ES-I3 (cell line): ENCODE data around the gene TMEM72.

Experiments
- H3K36me3 ChIP-seq: 2 replicates; pipeline ENCODE4 v1.6.1; 2013; ENCODE audit warnings: mild to moderate bottlenecking, low read length, control low read depth, moderate library complexity; ENCODE audit not compliant: insufficient read depth
- H3K4me1 ChIP-seq: 2 replicates; pipeline ENCODE4 v1.6.1; 2013; ENCODE audit warnings: mild to moderate bottlenecking, control low read depth, low read length; ENCODE audit not compliant: insufficient read depth
- H3K9ac ChIP-seq: 2 replicates; pipeline ENCODE4 v1.6.1; 2013; ENCODE audit warnings: low read depth, mild to moderate bottlenecking, low read length, moderate library complexity
- H3K9me3 ChIP-seq: 2 replicates; pipeline ENCODE4 v1.6.1; 2013; ENCODE audit warnings: mild to moderate bottlenecking, low read length, moderate library complexity; ENCODE audit not compliant: control insufficient read depth, insufficient read depth

Gene TMEM72

GRCh38 chr10:44897049-44897448 lies 14.1 kb upstream of the TMEM72 start:
- H3K9ac ChIP-seq = no peak overlapping the region
- no peaks in the 10 kb centered on the region; the same call in none of the 2 replicates for H3K9me3 ChIP-seq
- H3K4me1 ChIP-seq = peaks cover 8% of the 10 kb centered on the region; the same call in 1 of the 2 replicates
- H3K36me3 ChIP-seq = no peaks in the 10 kb centered on the region

- Histone ChIP-seq H3K4me1 (peaks cover 8% of the 10 kb centered on the region; the same call in 1 of the 2 replicates), H3K9me3 (no peaks in the 10 kb centered on the region; the same call in none of the 2 replicates), H3K9ac (no peak overlapping the region), H3K36me3 (no peaks in the 10 kb centered on the region)
These were observed 12.5 kb upstream of the TMEM72 start for GRCh38 chr10:44898665-44899064.

GRCh38 chr10:44899450-44900080 lies 11.6 kb upstream of the TMEM72 start:
- no peaks in the 10 kb centered on the region for H3K36me3 ChIP-seq
- H3K9ac ChIP-seq = no peak overlapping the region
- H3K4me1 ChIP-seq = peaks cover 8% of the 10 kb centered on the region; the same call in 1 of the 2 replicates
- no peaks in the 10 kb centered on the region; the same call in none of the 2 replicates for H3K9me3 ChIP-seq

- Histone ChIP-seq H3K36me3 (no peaks in the 10 kb centered on the region), H3K9ac (no peak overlapping the region), H3K9me3 (no peaks in the 10 kb centered on the region; the same call in 1 of the 2 replicates), H3K4me1 (peaks cover 13% of the 10 kb centered on the region)
These were observed 8.1 kb upstream of the TMEM72 start for GRCh38 chr10:44902941-44903545.

- no peaks in the 10 kb centered on the region for H3K36me3 ChIP-seq
- peaks cover 7% of the 10 kb centered on the region; the same call in 1 of the 2 replicates for H3K4me1 ChIP-seq
- H3K9ac ChIP-seq = no peak overlapping the region
- no peaks in the 10 kb centered on the region for H3K9me3 ChIP-seq
These were observed 4.7 kb upstream of the TMEM72 start for GRCh38 chr10:44906486-44906885.

- H3K4me1 ChIP-seq = peaks cover 7% of the 10 kb centered on the region; the same call in 1 of the 2 replicates
- no peaks in the 10 kb centered on the region for H3K36me3 ChIP-seq
- H3K9me3 ChIP-seq = no peaks in the 10 kb centered on the region
- no peak overlapping the region for H3K9ac ChIP-seq
These were observed 3.6 kb upstream of the TMEM72 start for GRCh38 chr10:44907556-44907955.

- Histone ChIP-seq H3K4me1 (peaks cover 7% of the 10 kb centered on the region; the same call in 1 of the 2 replicates), H3K9me3 (no peaks in the 10 kb centered on the region)
These were observed 2.9 kb upstream of the TMEM72 start for GRCh38 chr10:44908066-44908749.

GRCh38 chr10:44908936-44909630 lies 2.1 kb upstream of the TMEM72 start:
- H3K9me3 ChIP-seq = no peaks in the 10 kb centered on the region
- H3K9ac ChIP-seq = no peak overlapping the region
- peaks cover 7% of the 10 kb centered on the region; the same call in 1 of the 2 replicates for H3K4me1 ChIP-seq
- no peaks in the 10 kb centered on the region for H3K36me3 ChIP-seq

More at GRCh38 chr10:44908066-44908749, 2.9 kb upstream of the TMEM72 start:
- Histone ChIP-seq H3K9ac (no peak overlapping the region), H3K36me3 (no peaks in the 10 kb centered on the region)

GRCh38 chr10:44909910-44910309 lies 1.2 kb upstream of the TMEM72 start:
- no peak overlapping the region for H3K9ac ChIP-seq
- H3K4me1 ChIP-seq = peaks cover 7% of the 10 kb centered on the region; the same call in 1 of the 2 replicates
- no peaks in the 10 kb centered on the region for H3K9me3 ChIP-seq
- H3K36me3 ChIP-seq = no peaks in the 10 kb centered on the region

- Histone ChIP-seq H3K4me1 (peaks cover 7% of the 10 kb centered on the region; the same call in 1 of the 2 replicates), H3K9ac (no peak overlapping the region), H3K9me3 (no peaks in the 10 kb centered on the region), H3K36me3 (no peaks in the 10 kb centered on the region)
These were observed 535 bp upstream of the TMEM72 start for GRCh38 chr10:44910602-44911001.

- no peak overlapping the region for H3K9ac ChIP-seq
- no peaks in the 10 kb centered on the region for H3K36me3 ChIP-seq
- H3K4me1 ChIP-seq = peaks cover 7% of the 10 kb centered on the region; the same call in 1 of the 2 replicates
- no peaks in the 10 kb centered on the region for H3K9me3 ChIP-seq
These were observed 814 bp downstream of the TMEM72 start for GRCh38 chr10:44911951-44912350.

GRCh38 chr10:44913350-44914081 lies 2.4 kb downstream of the TMEM72 start:
- no peak overlapping the region for H3K9ac ChIP-seq
- H3K4me1 ChIP-seq = no peaks in the 10 kb centered on the region; the same call in 1 of the 2 replicates
- no peaks in the 10 kb centered on the region for H3K36me3 ChIP-seq
- peaks cover 6% of the 10 kb centered on the region for H3K9me3 ChIP-seq

- Histone ChIP-seq H3K4me1 (no peaks in the 10 kb centered on the region; the same call in 1 of the 2 replicates), H3K9ac (no peak overlapping the region), H3K36me3 (no peaks in the 10 kb centered on the region), H3K9me3 (peaks cover 6% of the 10 kb centered on the region)
These were observed 3.8 kb downstream of the TMEM72 start for GRCh38 chr10:44914891-44915290.
